Smooth muscle cell (in vitro differentiated cells): ENCODE data around the gene NCAM1. TPM values are rescaled to one million over a fixed set of nuclear protein-coding genes. Genes with fewer than 3 reads are reported as not detected.

Source experiments
- DNase-seq: peaks from one replicate; lab custom pipeline; 2025; ENCODE audit not compliant: unreplicated experiment; lab: John Stamatoyannopoulos, UW
- H2AFZ ChIP-seq: fragments of 200-600 bp; sonication (generic); 2 replicates; pipeline ENCODE4 v1.6.0; 2016; ENCODE audit warnings: antibody characterized with exemption, low read depth, mild to moderate bottlenecking
- H3F3A ChIP-seq: fragments of 200-600 bp; sonication (generic); 2 replicates; pipeline ENCODE4 v1.6.0; 2017; ENCODE audit warnings: antibody characterized with exemption, low read depth
- H3K27ac ChIP-seq: fragments of 200-600 bp; sonication (generic); 2 replicates; pipeline ENCODE4 v1.5.1; 2016; ENCODE audit warnings: low read depth, mild to moderate bottlenecking
- H3K27me3 ChIP-seq: fragments of 200-600 bp; sonication (generic); 2 replicates; pipeline ENCODE4 v1.6.1; 2016; ENCODE audit warnings: low read depth, mild to moderate bottlenecking
- H3K36me3 ChIP-seq: fragments of 200-600 bp; sonication (generic); 2 replicates; pipeline ENCODE4 v1.5.1; 2016; ENCODE audit warnings: low read depth
- H3K4me1 ChIP-seq: fragments of 200-600 bp; sonication (generic); 2 replicates; pipeline ENCODE4 v1.5.1; 2016; ENCODE audit warnings: low read depth
- H3K4me2 ChIP-seq: fragments of 200-600 bp; sonication (generic); 2 replicates; pipeline ENCODE4 v1.6.0; 2016; ENCODE audit warnings: mild to moderate bottlenecking
- H3K4me3 ChIP-seq: fragments of 200-600 bp; sonication (generic); 2 replicates; pipeline ENCODE4 v1.5.1; 2016; ENCODE audit warnings: mild to moderate bottlenecking
- H3K79me2 ChIP-seq: fragments of 200-600 bp; sonication (generic); 2 replicates; pipeline ENCODE4 v1.6.0; 2016; ENCODE audit warnings: low read depth, mild to moderate bottlenecking
- H3K9ac ChIP-seq: fragments of 200-600 bp; sonication (generic); 2 replicates; pipeline ENCODE4 v1.6.0; 2016; ENCODE audit warnings: low read depth
- H3K9me3 ChIP-seq: fragments of 200-600 bp; sonication (generic); replicated peaks from 2 replicates; pipeline ENCODE4 v1.5.1; 2016; ENCODE audit warnings: low read depth
- H4K20me1 ChIP-seq: fragments of 200-600 bp; sonication (generic); 2 replicates; pipeline ENCODE4 v1.6.0; 2016; ENCODE audit warnings: low read depth
- CTCF ChIP-seq: fragments of 200-600 bp; sonication (generic); IDR thresholded peaks from 2 replicates; pipeline ENCODE4 v1.5.1; 2017; ENCODE audit warnings: borderline replicate concordance, mild to moderate bottlenecking, antibody characterized with exemption; ENCODE audit not compliant: insufficient read depth, poor library complexity, severe bottlenecking
- WGBS: methylation state at CpG from one replicate; pipeline ENCODE4 v1.1.7; 2016; ENCODE audit warnings: low lambda C conversion rate; 5-methylcytosine and 5-hydroxymethylcytosine counted together
- polyA plus RNA-seq: library from polyadenylated mRNA; unstranded; fragments of >200 nt; fragmentation: Nextera tagmentation; extraction: Ambion mirVana; gene quantifications from 2 replicates; pipeline ENCODE4 v1.2.1, GENCODE V29; 2016
- total RNA-seq: library from RNA; depleted of rRNA; stranded (reverse); fragments of >200 nt; gene quantifications from 2 replicates; pipeline ENCODE4 v1.2.3, GENCODE V29; 2014

NCAM1 gene
- total and polyA plus RNA-seq, 2 experiments from 2014 or later, result 8.1 to 12.0 TPM

- DNase-seq, result no peak
- WGBS, result 33% methylated on average over 21 of the region's 21 CpGs
- H3K4me1 ChIP-seq, result peaks cover 25% of the 10 kb centered on the region
- H4K20me1 ChIP-seq, result no peaks in the 10 kb centered on the region
- H3K4me2 ChIP-seq, result peak overlapping the region; percentile 85
- TF ChIP-seq CTCF, result no peak
- peak overlapping the region; percentile 35 for H3K4me3 ChIP-seq
- H2AFZ ChIP-seq, result peak overlapping the region; percentile 88
- no peaks in the 10 kb centered on the region for H3K36me3 ChIP-seq
- H3K27ac ChIP-seq, result peak overlapping the region; percentile 92
- H3K9me3 ChIP-seq, result no peaks in the 10 kb centered on the region
- peak overlapping the region; percentile 59 for H3K9ac ChIP-seq
- H3K79me2 ChIP-seq, result no peaks in the 10 kb centered on the region
- H3K27me3 ChIP-seq, result no peaks in the 10 kb centered on the region
- no peaks in the 10 kb centered on the region for H3F3A ChIP-seq
Measured at GRCh38 chr11:113242767-113243397, 281.7 kb downstream of the NCAM1 start.

- no peaks in the 10 kb centered on the region for H3K27me3 ChIP-seq
- WGBS, result 72% methylated on average over 5 of the region's 5 CpGs
- H3K9me3 ChIP-seq, result no peaks in the 10 kb centered on the region
- H3F3A ChIP-seq, result no peaks in the 10 kb centered on the region
- no peak overlapping the region for H2AFZ ChIP-seq
- H3K27ac ChIP-seq, result peak overlapping the region; percentile 92
- no peak for DNase-seq
- H3K4me2 ChIP-seq, result peak overlapping the region; percentile 85
- no peak for TF ChIP-seq CTCF
- H3K4me1 ChIP-seq, result peaks cover 26% of the 10 kb centered on the region
- no peaks in the 10 kb centered on the region for H3K36me3 ChIP-seq
- no peaks in the 10 kb centered on the region for H3K79me2 ChIP-seq
- H4K20me1 ChIP-seq, result no peaks in the 10 kb centered on the region
- no peak overlapping the region for H3K9ac ChIP-seq
- H3K4me3 ChIP-seq, result no peak overlapping the region
Measured at GRCh38 chr11:113243696-113244095, 282.5 kb downstream of the NCAM1 start.

GRCh38 chr11:113245216-113245615, 284.0 kb downstream of the NCAM1 start:
- H3K27ac ChIP-seq, result no peak overlapping the region
- peaks cover 41% of the 10 kb centered on the region for H3K4me1 ChIP-seq
- no peaks in the 10 kb centered on the region for H3F3A ChIP-seq
- no peaks in the 10 kb centered on the region for H3K36me3 ChIP-seq
- no peak for DNase-seq
- H4K20me1 ChIP-seq, result no peaks in the 10 kb centered on the region
- 69% methylated on average over 7 of the region's 7 CpGs for WGBS
- H3K9me3 ChIP-seq, result no peaks in the 10 kb centered on the region
- no peak for TF ChIP-seq CTCF
- no peak overlapping the region for H3K9ac ChIP-seq
- H3K4me2 ChIP-seq, result no peak overlapping the region
- no peak overlapping the region for H2AFZ ChIP-seq
- H3K27me3 ChIP-seq, result no peaks in the 10 kb centered on the region
- no peaks in the 10 kb centered on the region for H3K79me2 ChIP-seq
- no peak overlapping the region for H3K4me3 ChIP-seq

GRCh38 chr11:113247221-113247620, 286.0 kb downstream of the NCAM1 start:
- no peaks in the 10 kb centered on the region for H3K9me3 ChIP-seq
- no peaks in the 10 kb centered on the region for H3K27me3 ChIP-seq
- no peak overlapping the region for H3K9ac ChIP-seq
- DNase-seq, result no peak
- H3K36me3 ChIP-seq, result no peaks in the 10 kb centered on the region
- TF ChIP-seq CTCF, result no peak
- no peaks in the 10 kb centered on the region for H3F3A ChIP-seq
- H4K20me1 ChIP-seq, result no peaks in the 10 kb centered on the region
- no peak overlapping the region for H2AFZ ChIP-seq
- peaks cover 36% of the 10 kb centered on the region for H3K4me1 ChIP-seq
- WGBS, result 91% methylated on average over 8 of the region's 8 CpGs
- no peak overlapping the region for H3K4me3 ChIP-seq
- no peaks in the 10 kb centered on the region for H3K79me2 ChIP-seq
- no peak overlapping the region for H3K27ac ChIP-seq
- H3K4me2 ChIP-seq, result no peak overlapping the region
